Adrenal gland (tissue), 12 donors: ENCODE data around the gene MEIOSIN. TPM values are rescaled to one million over a fixed set of nuclear protein-coding genes. Genes with fewer than 3 reads are reported as not detected.

Source experiments
- DNase-seq, 7 donors: peaks; one replicate each; pipeline ENCODE4 v3.0.0-alpha.2; 2019 to 2020
- H3K27ac ChIP-seq, 5 donors: fragments of 200-600 bp; sonication (generic) in 4 of 5; 1 replicate in 3 of 5; 2 replicates in 2 of 5; pipeline versions ENCODE4 v1.5.1 to v1.8.0; 2016 to 2020; ENCODE audit warnings: mild to moderate bottlenecking in 1 of 5
- H3K27me3 ChIP-seq: fragments of 200-600 bp; 2 replicates; pipeline ENCODE4 v1.8.0; 2021
- H3K36me3 ChIP-seq, 2 donors: fragments of 200-600 bp; replicated peaks in 1 of 2; 1 replicate in 1 of 2; 2 replicates in 1 of 2; pipeline versions ENCODE4 v1.5.1 to v1.8.0; 2018 to 2022
- H3K4me1 ChIP-seq, 2 donors: fragments of 200-600 bp; replicated peaks in 1 of 2; 1 replicate in 1 of 2; 2 replicates in 1 of 2; pipeline versions ENCODE4 v1.5.1 to v1.8.0; 2018 to 2021
- H3K4me3 ChIP-seq, 4 donors: fragments of 200-600 bp; sonication (generic) in 3 of 4; one replicate each; pipeline ENCODE4 v1.5.1; 2016 to 2018
- H3K9me3 ChIP-seq, 3 donors: fragments of 200-600 bp; sonication (generic) in 1 of 3; replicated peaks in 1 of 3; 1 replicate in 2 of 3; 2 replicates in 1 of 3; pipeline versions ENCODE4 v1.5.1 to v1.8.0; 2016 to 2021
- CTCF ChIP-seq, 6 experiments: fragments of 450-650 bp in 4 of 6; fragments of 200-600 bp in 2 of 6; sonication (generic) in 1 of 6; IDR thresholded peaks; 1 replicate in 5 of 6; 2 replicates in 1 of 6; pipeline versions ENCODE4 v1.5.1 to v1.8.0; 2016 to 2021; ENCODE audit warnings: antibody characterized with exemption in 6 of 6, mild to moderate bottlenecking in 2 of 6, moderate library complexity in 1 of 6
- POLR2A ChIP-seq, 2 donors: fragments of 450-650 bp; IDR thresholded peaks; one replicate each; pipeline ENCODE4 v1.6.1; 2017; ENCODE audit warnings: antibody characterized with exemption in 2 of 2, mild to moderate bottlenecking in 2 of 2, moderate library complexity in 1 of 2
- WGBS, 4 donors: extraction: QIAGEN DNeasy Blood & Tissue Kit in 2 of 4; methylation state at CpG; one replicate each; pipeline versions ENCODE4 v1.1.5 to v1.1.7; 2013 to 2017; 5-methylcytosine and 5-hydroxymethylcytosine counted together
- intact Hi-C, 2 donors: fragments of 100-400 bp; cut with DNase I; formaldehyde crosslinking; loops; one replicate each; pipeline versions ENCODE4 v1.14.1 to v1.15.0; 2022 to 2023
- polyA plus RNA-seq, 3 donors: library from polyadenylated mRNA; stranded (reverse); fragments of 200-250 nt in 2 of 3; fragments of 350-450 nt in 1 of 3; fragmentation: Illumina TruSeq in 1 of 3; extraction: RNeasy Lipid Tissue Mini Kit (QIAGEN cat#74804) in 1 of 3; gene quantifications; one replicate each; pipeline ENCODE4 v1.2.3, GENCODE V29; 2013 to 2014
- total RNA-seq, 9 donors: library from RNA; depleted of rRNA in 4 of 9; stranded (reverse); fragments of >200 nt in 4 of 9; fragments of 120-200 nt in 1 of 9; fragmentation: NEBNext Ultra II Directional in 1 of 9; extraction: Animal tissue kit (Norgen Biotek cat#: 25700) in 1 of 9; gene quantifications; one replicate each; pipeline versions ENCODE4 v1.1.0 to v1.2.4, GENCODE V29; 2013 to 2023
- donor health status: healthy with polysubstance abuse.
- donor health status: Bipolar disorder and iron deficiency.
- donor health status: DM: yes; HTN: yes; CAD: no.
- donor health status: DM: no; HTN: no; CAD: no.
- donor health status: DM: no; HTN: no; CAD: no.
- donor health status: DM: yes; HTN: yes; CAD: no.

MEIOSIN gene
- total and polyA plus RNA-seq, 12 donors, result 0.03 to 0.06 (median 0.05) TPM; not detected in 9

- TF ChIP-seq CTCF (IDR thresholded peaks at IDR 0.05) (no peak), POLR2A (IDR thresholded peaks at IDR 0.05) (no peak)
- Histone ChIP-seq H3K27ac (peak overlapping the region in 2 of 5 donors; percentile 90 to 92), H3K9me3 (no peaks in the 10 kb centered on the region), H3K4me1 (peaks cover 0 to 10% of the 10 kb centered on the region in 2 donors), H3K4me3 (no peak overlapping the region), H3K27me3 (no peaks in the 10 kb centered on the region), H3K36me3 (peaks cover 0 to 32% of the 10 kb centered on the region in 2 donors)
- 86 to 100% (median 96%) methylated on average over 2 to 3 of the region's 3 CpGs; no CpG with 5 or more reads in 1 of the 4 donors for WGBS, 4 donors
- no peak for DNase-seq
- intact Hi-C loops, result no loop called here
These were observed 39.7 kb downstream of the MEIOSIN start for GRCh38 chr19:45772912-45773311.

- DNase-seq, result no peak
- Histone ChIP-seq H3K4me1 (peaks cover 0 to 10% of the 10 kb centered on the region in 2 donors), H3K27ac (no peak overlapping the region), H3K9me3 (no peaks in the 10 kb centered on the region), H3K4me3 (no peak overlapping the region), H3K36me3 (peaks cover 0 to 37% of the 10 kb centered on the region in 2 donors), H3K27me3 (no peaks in the 10 kb centered on the region)
- WGBS, 4 donors, result 21 to 35% (median 29%) methylated on average over 2 of the region's 2 CpGs
- intact Hi-C loops, result no loop called here
- TF ChIP-seq CTCF (IDR thresholded peaks at IDR 0.05) (no peak), POLR2A (IDR thresholded peaks at IDR 0.05) (no peak)
These were observed 40.1 kb downstream of the MEIOSIN start for GRCh38 chr19:45773384-45773783.

GRCh38 chr19:45774765-45775164 lies 41.5 kb downstream of the MEIOSIN start:
- H3K36me3 ChIP-seq, result peaks cover 0 to 39% of the 10 kb centered on the region in 2 donors
- DNase-seq, result no peak
- WGBS, 4 donors, result 85 to 87% (median 86%) methylated on average over 9 of the region's 9 CpGs
- no peak for TF ChIP-seq CTCF (IDR thresholded peaks at IDR 0.05)
- no peak for TF ChIP-seq POLR2A (IDR thresholded peaks at IDR 0.05)
- H3K27ac ChIP-seq, result no peak overlapping the region
- intact Hi-C loops, result no loop called here
- H3K27me3 ChIP-seq, result no peaks in the 10 kb centered on the region
- H3K4me3 ChIP-seq, result no peak overlapping the region
- peaks cover 5 to 17% of the 10 kb centered on the region in 2 donors for H3K4me1 ChIP-seq
- no peaks in the 10 kb centered on the region for H3K9me3 ChIP-seq

GRCh38 chr19:45777395-45777961 lies 44.2 kb downstream of the MEIOSIN start:
- no peaks in the 10 kb centered on the region for H3K27me3 ChIP-seq
- no peaks in the 10 kb centered on the region for H3K9me3 ChIP-seq
- TF ChIP-seq POLR2A (IDR thresholded peaks at IDR 0.05) (no peak), CTCF (IDR thresholded peaks at IDR 0.05) (no peak)
- WGBS, 4 donors, result 92 to 94% (median 93%) methylated on average over 19 to 34 of the region's 34 CpGs
- no peak for DNase-seq
- H3K4me3 ChIP-seq, result no peak overlapping the region
- H3K4me1 ChIP-seq, result peaks cover 23 to 27% of the 10 kb centered on the region in 2 donors
- H3K27ac ChIP-seq, result no peak overlapping the region
- H3K36me3 ChIP-seq, result peaks cover 0 to 30% of the 10 kb centered on the region in 2 donors
- intact Hi-C loops, result no loop called here
